ENCODE measurements around the gene SMC4.

SMC4 gene

GRCh38 chr3:160392798-160393197 is 6.7 kb upstream of the SMC4 start:
- ChIA-PET POLR2A (no interaction called here), CTCF (interaction anchor here (0.8 to 0.9 kb wide), 2 partner anchors 20 to 229 kb away, joined by 3 read pairs; no protein-coding TSS in a partner anchor)
- DNase-seq (ENCODE audit: low read depth, low spot score): no peak
- H3K4me3 ChIP-seq (ENCODE audit: low read depth, low read length): no peak overlapping the region
- TF ChIP-seq, protein P1, sequence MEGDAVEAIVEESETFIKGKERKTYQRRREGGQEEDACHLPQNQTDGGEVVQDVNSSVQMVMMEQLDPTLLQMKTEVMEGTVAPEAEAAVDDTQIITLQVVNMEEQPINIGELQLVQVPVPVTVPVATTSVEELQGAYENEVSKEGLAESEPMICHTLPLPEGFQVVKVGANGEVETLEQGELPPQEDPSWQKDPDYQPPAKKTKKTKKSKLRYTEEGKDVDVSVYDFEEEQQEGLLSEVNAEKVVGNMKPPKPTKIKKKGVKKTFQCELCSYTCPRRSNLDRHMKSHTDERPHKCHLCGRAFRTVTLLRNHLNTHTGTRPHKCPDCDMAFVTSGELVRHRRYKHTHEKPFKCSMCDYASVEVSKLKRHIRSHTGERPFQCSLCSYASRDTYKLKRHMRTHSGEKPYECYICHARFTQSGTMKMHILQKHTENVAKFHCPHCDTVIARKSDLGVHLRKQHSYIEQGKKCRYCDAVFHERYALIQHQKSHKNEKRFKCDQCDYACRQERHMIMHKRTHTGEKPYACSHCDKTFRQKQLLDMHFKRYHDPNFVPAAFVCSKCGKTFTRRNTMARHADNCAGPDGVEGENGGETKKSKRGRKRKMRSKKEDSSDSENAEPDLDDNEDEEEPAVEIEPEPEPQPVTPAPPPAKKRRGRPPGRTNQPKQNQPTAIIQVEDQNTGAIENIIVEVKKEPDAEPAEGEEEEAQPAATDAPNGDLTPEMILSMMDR (IDR thresholded peaks at IDR 0.05; ENCODE audit: insufficient read depth, low read length, missing control alignments): no peak

DNA sequence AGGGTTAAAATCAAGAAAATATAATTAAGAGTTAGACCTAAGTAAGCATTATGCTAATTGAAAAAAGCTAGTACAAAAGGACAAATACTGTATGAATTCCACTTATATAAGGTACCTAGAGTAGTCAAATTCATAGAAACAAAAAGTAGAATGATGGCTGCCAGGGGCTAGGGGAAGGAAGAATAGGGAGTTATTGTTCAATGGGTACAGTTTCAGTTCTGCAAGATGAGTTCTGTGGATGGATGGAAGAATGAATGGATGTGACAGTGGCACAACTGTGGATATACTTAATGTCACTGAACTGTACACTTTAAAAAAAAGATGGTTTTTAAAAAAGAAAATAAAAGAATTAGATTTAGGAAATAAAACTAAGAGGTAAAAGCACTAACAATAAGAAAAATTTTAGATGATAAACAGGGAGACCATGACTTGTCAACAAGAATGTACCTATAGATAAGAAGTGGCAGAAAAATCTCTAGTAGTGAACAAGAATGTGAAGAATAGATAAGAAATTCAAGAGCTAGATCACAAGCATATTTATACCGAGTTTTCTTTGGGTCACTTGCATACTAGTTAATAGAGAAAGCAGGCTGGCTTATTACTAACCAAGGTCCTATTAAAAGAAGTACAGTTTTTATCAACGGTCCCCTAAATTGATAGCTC is 6.0 kb upstream of the SMC4 start:
- no peak for DNase-seq (ENCODE audit: low read depth, low spot score)
- ChIA-PET POLR2A (no interaction called here), CTCF (interaction anchor here (1.1 to 1.7 kb wide), 4 partner anchors 8 to 388 kb away, joined by 3 to 5 read pairs (median 3); no protein-coding TSS in a partner anchor)
- no peak overlapping the region for H3K4me3 ChIP-seq (ENCODE audit: low read depth, low read length)
- TF ChIP-seq, protein P1 (IDR thresholded peaks at IDR 0.05; ENCODE audit: insufficient read depth, low read length, missing control alignments): no peak

GRCh38 chr3:160394009-160394392 is 5.4 kb upstream of the SMC4 start:
- H3K4me3 ChIP-seq (ENCODE audit: low read depth, low read length): no peak overlapping the region
- TF ChIP-seq, protein P1 (IDR thresholded peaks at IDR 0.05; ENCODE audit: insufficient read depth, low read length, missing control alignments): no peak
- ChIA-PET CTCF (interaction anchor here (1.1 to 1.7 kb wide), 4 partner anchors 9 to 388 kb away, joined by 3 to 5 read pairs (median 3); no protein-coding TSS in a partner anchor), POLR2A (no interaction called here)
- DNase-seq (ENCODE audit: low read depth, low spot score): no peak

DNA sequence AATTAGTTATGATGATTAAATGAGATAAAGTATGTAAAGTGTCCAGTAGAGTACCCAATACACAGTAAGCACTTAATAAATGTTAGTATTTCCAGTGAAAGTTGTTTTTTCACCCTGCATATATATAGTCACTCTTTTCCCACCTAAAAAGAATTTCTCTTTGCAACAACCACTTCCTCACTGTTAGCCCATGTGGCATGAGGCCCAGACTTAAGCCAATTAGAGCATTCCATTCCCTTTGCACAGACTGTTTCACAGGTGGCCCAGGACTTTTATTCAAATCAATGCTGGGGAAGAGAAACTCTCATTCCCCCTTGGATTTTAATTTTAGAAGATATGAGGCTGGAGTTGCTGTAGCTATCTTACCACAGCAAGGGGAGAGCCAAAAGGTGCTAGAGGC is 4.2 kb upstream of the SMC4 start:
- DNase-seq (ENCODE audit: low read depth, low spot score): peak; percentile 62
- TF ChIP-seq, protein P1 (IDR thresholded peaks at IDR 0.05; ENCODE audit: insufficient read depth, low read length, missing control alignments): no peak
- H3K4me3 ChIP-seq (ENCODE audit: low read depth, low read length): no peak overlapping the region
- CTCF ChIA-PET: interaction anchor here (1.7 kb wide), 2 partner anchors 18 to 363 kb away, joined by 4 to 6 read pairs; no protein-coding TSS in a partner anchor
- POLR2A ChIA-PET: no interaction called here

GRCh38 chr3:160398820-160399124 is 678 bp upstream of the SMC4 start:
- TF ChIP-seq, protein P1 (IDR thresholded peaks at IDR 0.05; ENCODE audit: insufficient read depth, low read length, missing control alignments): no peak
- ChIA-PET CTCF (no interaction called here), POLR2A (no interaction called here)
- peak overlapping the region; percentile 89 for H3K4me3 ChIP-seq (ENCODE audit: low read depth, low read length)
- no peak for DNase-seq (ENCODE audit: low read depth, low spot score)

DNA sequence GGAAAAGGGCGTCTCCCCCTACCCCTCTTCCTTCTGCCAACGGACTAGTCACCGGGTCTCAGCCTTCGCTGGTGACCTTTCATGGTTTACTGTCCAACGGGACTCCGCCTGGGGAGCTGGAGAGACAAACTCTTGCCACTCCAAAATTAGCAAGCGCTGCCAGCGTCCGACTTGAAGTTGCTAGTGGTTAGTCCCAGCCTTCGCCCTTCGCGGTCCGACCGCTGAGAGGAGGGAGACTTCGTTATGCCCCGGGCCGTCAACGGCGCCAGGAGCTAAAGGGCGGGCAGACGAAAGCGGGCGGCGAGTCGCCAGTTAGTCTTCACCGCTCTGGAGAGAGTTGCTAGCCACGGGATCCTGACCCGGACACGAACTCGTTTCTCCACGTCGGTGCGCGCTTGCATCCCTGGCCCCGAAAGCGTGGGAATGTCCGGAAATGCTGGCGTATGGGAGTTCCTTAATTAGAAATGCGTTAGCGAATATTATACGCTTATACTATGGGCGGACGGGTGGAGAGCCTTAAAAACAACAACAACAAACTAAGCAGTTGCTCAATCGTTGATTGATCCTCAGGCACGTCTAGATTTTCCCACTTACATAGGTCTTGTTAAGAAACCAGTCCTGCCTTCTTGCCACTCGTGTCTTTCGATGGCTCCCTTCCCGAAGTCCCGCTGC is 716 bp downstream of the SMC4 start:
- peak overlapping the region; percentile 89 for H3K4me3 ChIP-seq (ENCODE audit: low read depth, low read length)
- POLR2A ChIA-PET: interaction anchor here (1.3 kb wide), 1 partner anchor 45 kb away, joined by 3 read pairs; no protein-coding TSS in a partner anchor
- CTCF ChIA-PET: interaction anchor here (1.0 to 1.3 kb wide), 3 partner anchors 15 to 237 kb away, joined by 3 to 4 read pairs (median 3); no protein-coding TSS in a partner anchor
- TF ChIP-seq, protein P1 (IDR thresholded peaks at IDR 0.05; ENCODE audit: insufficient read depth, low read length, missing control alignments): no peak
- no peak for DNase-seq (ENCODE audit: low read depth, low spot score)

Measured in AG04449 (cell line).